Sigmoid colon (tissue), 4 donors: ENCODE measurements around the gene GCGR.

ENCODE experiments used
- POLR2AphosphoS5 ChIP-seq, 4 donors: sonication (generic); formaldehyde crosslinking; IDR thresholded peaks; one replicate each; pipeline ENCODE4 v1.6.1; 2017; ENCODE audit warnings: antibody characterized with exemption in 4 of 4
- TF ChIP-seq, protein P1 (sequence below), 4 experiments: fragments of 450-650 bp in 3 of 4; fragments of 200-600 bp in 1 of 4; IDR thresholded peaks; one replicate each; pipeline ENCODE4 v1.5.1; 2016 to 2019; ENCODE audit warnings: antibody characterized with exemption in 4 of 4, mild to moderate bottlenecking in 3 of 4, moderate library complexity in 2 of 4

DNA sequence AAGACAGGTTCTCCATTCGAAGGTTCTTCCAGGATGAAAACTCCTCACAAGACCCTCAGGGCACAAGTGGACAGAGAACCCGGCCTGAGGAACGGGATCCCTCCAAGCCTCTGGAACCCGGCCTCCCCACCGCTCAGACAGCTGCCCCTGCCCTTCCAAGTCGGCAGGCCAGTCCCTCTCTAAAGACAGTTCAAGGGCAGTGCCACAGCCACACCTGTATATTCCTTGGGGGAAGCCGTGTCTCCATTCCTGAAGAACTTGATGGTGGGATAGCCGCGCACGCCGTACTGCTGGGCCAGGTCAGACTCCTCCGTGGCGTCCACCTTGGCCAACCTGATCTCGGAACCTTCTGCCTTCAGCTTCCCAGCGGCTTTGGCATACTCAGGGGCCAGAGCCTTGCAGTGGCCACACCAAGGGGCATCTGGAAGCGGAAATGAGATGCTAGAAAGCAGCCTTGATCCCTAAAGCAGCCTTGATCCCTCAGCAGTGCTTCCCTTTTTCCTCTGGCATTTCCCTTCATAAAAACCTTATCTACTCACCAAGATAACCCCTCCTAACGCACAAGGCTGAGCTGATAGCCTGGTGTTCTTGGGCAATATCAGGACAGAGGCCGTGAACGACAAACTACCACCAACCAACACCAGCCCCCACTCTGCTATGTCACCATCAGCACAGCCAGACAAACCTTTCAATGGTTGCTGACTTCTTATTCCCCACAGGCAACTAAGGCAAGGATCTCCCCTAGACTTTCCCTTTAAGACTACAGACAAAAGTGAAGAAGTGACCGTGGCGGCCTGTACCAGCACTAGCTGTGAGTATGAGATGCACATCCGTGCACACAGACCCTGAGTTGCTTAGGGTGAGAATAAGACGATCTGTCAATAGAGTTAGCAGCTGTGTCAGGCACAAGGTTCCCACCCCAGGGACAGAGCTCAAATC, 55.3 kb downstream of the GCGR start:
- no peak for TF ChIP-seq POLR2AphosphoS5 (IDR thresholded peaks at IDR 0.05)
- TF ChIP-seq, protein P1, sequence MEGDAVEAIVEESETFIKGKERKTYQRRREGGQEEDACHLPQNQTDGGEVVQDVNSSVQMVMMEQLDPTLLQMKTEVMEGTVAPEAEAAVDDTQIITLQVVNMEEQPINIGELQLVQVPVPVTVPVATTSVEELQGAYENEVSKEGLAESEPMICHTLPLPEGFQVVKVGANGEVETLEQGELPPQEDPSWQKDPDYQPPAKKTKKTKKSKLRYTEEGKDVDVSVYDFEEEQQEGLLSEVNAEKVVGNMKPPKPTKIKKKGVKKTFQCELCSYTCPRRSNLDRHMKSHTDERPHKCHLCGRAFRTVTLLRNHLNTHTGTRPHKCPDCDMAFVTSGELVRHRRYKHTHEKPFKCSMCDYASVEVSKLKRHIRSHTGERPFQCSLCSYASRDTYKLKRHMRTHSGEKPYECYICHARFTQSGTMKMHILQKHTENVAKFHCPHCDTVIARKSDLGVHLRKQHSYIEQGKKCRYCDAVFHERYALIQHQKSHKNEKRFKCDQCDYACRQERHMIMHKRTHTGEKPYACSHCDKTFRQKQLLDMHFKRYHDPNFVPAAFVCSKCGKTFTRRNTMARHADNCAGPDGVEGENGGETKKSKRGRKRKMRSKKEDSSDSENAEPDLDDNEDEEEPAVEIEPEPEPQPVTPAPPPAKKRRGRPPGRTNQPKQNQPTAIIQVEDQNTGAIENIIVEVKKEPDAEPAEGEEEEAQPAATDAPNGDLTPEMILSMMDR (IDR thresholded peaks at IDR 0.05), result no peak
